ENCODE results near the gene STARD6.
"Not testable (repeated sequence)": the region's sequence is repeated elsewhere in the genome, so short reads cannot be mapped to it uniquely, and the experiment has no call there.

Gene STARD6

DNA sequence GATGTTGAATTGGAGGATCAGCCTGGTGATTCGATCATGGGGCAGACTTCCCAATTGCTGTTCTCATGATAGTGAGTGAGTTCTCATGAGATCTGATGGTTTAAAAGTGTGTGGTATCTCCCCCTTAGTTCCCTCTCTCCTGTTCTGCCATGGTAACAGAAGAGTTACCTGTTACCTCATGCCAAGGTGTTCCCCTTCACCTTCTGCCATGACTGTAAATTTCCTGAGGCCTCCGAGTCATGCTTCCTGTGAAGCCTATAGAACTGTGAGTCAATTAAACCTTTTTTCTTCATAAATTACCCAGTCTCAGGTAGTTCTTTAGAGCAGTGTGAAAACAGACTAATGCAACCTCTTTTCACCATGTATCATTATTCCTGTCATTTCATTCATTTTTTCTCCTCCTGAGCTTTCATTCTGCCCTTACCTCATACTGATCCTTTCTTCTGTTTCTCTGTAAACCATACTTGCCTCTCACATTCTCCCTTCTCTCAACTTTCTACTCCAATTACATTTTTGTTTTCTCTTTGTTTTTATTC lies 22.0 kb downstream of the STARD6 start:
- no peak for DNase-seq

DNA sequence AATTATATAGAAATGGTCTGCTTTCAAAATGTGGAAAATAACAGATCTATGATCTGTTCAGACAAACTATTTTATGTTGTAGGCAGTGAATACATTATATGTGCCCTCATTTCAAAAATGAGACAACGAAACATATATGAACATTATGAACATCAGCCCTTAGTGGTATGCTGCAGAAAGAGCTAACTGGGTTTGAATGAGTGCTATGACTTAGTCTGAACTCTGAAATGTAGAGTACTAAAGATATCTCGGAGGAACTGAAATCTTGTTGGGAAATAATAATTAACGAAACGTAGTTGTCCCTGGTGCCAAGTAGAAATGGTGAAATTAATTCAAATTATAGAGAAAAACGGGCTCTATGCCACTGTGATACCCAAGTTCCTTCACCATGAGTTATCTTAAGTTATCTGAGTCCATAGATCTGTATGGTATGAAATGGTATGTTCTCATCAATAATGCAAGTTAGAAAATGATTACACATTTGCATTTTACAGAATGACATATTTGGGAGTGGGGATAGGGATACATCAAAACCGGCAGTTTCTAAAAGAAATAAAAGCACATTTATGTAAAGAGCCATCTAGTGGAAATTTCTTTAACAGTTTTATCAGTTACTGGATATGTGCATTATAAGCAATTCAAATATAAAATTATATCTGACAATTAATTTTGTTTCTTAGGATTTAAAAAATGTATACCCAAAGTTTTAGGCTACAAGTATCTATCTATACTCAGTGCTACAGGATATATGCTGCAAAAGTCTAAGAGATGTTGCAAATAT lies 26.7 kb downstream of the STARD6 start:
- DNase-seq: no peak

DNA sequence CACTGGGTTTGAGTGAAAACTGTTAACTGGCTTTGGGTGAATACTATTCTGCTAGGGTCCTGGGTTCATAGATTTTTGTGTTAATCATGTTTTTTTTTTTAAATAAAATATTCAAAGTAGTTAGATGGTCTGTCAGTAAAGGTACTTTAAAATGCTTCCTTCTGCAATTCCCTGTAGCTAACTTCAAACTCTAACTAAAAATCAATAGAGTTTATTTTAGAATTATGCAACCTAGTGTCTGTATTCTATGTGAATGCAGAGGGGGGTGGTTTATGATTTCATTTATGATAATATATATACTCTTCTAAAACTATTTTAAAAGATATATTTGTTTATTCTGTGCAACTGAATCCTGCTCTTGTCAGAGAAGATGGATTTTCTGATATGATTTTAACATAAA lies 27.9 kb downstream of the STARD6 start:
- no peak for DNase-seq

DNA sequence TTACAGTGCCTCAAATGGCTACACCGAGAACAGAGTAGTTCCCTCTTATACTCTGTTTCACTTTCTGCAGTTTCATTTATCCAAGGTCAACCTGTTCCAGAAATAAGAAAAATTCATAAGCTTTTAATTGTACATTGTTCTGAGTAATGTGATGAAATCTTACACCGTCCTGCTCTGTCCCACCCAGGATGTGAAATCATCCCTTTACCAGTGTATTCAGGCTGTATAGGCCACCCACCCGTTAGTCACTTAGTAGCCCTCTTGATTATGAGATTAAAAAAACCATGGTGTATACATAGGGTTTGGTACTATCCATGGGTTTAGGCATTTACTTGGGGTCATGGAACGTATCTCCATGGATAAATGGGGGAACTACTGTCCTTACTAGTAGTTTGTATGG lies 29.8 kb downstream of the STARD6 start:
- no peak for DNase-seq

DNA sequence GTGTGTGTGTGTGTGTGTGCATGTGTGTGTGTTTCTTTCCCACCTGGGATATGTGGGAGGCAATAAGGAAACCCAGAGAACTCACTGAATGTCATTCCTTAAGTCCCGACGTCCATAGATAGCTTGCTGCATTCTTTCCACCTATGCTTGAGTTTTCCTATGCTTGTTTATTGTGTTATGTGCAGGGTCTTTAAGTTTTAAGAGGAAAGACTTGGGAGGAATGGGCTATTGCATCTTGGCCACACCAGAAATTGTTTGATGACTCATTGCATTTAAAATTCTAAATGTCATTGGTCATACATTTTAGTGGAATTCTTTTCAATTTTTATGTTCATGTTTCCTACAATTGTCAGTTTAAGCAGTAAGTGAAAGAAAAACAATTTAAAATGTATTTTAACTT lies 33.7 kb downstream of the STARD6 start:
- DNase-seq: no peak

DNA sequence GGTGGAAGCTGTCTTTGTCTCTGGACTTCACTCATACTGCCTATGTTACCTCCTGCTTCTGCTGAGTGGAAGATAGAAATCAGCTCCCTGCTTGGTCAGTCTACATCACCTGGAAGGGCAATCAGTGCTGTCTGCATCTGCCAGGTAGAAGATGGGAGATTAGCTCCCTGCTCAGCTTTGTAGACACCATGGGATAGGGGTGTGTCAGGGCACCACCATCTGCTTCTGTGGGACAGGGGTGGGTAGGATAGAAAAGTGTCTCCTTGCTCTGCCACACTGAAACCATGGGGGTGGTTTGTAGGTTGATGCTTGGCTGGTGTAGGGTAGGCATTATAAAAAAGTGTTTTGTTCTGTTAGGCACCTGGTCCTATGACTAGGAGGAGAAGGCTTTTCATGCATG lies 34.1 kb downstream of the STARD6 start:
- no peak for DNase-seq

DNA sequence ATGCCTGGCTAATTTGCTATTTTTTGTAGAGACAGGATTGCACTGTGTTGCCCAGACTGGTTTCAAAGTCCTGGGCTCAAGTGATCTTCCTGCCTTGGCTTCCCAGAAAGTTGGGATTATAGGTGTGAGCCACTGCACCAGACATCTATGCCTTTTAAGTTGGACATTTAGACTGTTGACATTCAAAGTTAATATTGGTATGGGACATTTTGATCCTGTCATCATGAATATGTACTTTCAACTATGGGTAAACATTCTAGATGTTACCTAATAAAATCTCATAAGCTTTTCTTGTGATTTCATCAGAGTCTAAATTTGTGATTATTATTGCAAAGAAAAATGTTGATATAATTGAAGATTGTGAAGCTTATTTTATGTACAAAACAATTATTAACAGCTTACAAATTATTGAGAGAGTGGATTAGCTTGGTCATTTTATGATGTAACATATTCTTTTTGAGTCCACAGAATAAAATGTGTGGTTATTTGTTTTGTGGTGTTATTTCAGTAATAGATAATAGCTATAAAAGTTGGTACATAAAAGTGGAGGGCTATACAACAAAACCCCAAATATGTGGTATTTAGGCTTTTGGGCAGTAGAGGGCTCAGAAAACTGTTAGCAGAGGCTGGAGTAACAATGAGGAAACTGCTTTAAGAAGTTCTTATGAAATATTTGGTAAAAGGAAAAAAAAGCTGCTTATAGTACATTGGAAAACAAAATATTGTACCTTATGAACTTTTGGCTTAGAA lies 41.4 kb downstream of the STARD6 start:
- peak in 1 of 2 donors; percentile 32 for DNase-seq

DNA sequence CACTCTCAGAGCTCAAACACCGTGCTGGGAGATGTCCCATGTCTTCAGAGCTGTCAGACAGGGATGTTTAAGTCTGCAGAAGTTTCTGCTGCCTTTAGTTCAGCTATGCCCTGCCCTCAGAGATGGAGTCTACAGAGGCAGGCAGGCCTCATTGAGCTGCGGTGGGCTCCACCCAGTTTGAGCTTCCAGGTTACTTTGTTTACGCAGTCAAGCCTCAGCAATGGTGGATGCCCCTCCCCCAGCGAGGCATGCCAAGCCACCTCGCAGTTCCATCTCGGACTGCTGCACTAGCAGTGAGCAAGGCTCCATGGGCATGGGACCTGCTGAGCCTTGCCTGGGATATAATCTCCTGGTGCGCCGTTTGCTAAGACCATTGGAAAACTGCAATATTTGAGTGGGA lies 48.1 kb downstream of the STARD6 start:
- not testable (repeated sequence) for DNase-seq

DNA sequence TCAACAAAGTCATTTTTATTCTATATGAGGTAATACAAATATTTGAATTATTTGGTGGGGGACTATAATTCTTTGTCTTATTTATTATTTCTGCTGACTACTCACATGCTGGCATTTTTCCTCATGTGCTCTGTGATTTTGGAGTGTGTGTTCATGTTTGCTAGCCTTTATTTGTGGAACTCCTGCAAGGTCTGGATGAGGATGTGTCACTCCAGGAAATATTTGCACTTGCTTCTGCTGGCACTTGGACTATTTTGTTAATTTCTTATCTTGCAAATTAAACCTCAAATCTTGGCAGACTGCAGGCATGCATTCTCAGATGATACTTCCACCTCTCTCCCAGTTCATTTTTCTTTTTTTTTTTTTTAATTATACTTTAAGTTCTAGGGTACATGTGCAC lies 54.2 kb downstream of the STARD6 start:
- DNase-seq: no peak

DNA sequence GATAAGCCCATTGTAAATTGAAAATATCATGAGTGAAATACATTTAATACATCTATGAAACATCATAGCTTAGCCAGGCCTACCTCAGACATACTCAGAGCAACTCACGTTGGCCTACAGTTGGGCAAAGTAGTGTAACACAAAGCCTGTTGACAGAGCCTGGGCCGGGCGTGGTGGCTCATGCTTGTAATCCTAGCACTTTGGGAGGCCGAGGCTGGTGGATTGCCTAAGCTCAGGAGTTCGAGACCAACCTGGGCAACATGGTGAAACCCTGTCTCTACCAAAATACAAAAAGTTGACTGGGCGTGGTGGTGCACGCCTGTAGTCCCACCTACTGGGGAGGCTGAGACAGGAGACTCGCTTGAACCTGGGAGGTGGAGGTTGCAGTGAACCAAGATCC lies 58.7 kb downstream of the STARD6 start:
- DNase-seq: not testable (repeated sequence)

DNA sequence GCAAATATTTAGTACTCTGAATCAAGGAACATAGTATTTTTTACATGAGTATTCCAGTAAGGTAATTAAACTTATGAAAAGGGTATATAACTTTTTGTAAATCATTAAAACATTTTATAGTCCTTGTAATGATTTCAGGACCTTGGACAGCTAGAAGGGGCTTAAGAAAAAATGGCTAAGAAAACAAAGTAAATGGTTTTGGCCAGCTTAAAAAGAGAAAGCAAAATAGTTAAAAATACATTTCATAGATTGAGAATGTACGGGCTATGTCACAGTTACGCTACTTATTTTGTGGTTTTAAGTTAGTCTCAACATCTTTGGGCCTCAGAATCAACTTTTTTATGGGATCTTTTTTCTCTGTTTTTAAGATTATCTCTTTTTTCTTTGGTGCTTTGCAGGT lies 61.6 kb downstream of the STARD6 start:
- no peak for DNase-seq

DNA sequence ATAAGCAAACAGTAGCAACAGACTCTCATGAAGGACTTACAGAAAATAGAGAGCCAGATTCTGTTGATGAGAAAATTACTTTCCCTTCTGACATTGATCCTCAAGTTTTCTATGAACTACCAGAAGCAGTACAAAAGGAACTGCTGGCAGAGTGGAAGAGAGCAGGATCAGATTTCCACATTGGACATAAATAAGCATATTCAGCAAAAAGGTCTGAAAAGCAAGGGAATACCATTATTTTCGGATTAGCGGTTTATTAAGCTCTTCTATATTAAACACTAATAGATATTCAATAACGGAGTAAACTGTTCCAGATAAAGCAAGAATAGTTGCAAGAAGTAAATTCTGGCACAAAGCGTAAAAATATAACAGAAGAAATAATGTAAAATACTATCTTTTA lies 63.4 kb downstream of the STARD6 start:
- DNase-seq: no peak

DNA sequence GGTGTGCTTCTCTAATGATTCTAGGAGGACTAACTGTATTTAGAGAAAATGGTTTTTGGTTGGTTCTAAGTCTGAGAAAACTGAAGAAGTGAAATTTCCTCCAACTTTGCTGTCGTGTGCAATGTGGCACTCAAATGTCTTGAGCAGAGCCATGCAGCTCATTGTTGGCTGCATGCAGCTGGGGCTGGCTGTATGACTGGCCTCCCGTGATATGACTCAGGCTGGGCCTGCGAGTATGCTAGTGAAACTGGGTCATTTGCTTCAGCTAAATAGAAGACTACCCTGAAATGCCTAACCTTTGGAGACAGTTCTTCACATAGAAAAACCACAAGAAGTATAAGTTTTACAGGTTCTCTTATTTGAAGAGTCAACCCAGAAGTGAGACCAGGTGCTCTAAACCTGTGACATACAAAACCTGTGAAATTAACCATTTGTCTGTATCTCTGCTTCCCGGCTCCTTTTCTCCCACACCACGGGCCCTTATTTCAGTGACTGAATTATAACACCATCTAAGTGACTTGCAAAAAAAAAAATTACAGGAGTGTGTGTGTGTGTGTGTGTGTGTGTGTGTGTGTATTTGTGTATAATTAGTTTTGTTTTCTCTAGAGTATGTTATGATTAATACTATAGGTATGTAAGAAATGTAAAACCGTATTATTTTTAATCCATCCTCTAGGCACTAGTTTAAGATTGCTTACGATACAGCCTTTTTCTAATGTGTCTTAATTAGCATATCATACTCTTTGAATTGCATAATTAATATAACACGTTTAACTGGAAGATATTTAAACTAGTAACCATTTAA lies 72.5 kb downstream of the STARD6 start:
- DNase-seq: no peak

DNA sequence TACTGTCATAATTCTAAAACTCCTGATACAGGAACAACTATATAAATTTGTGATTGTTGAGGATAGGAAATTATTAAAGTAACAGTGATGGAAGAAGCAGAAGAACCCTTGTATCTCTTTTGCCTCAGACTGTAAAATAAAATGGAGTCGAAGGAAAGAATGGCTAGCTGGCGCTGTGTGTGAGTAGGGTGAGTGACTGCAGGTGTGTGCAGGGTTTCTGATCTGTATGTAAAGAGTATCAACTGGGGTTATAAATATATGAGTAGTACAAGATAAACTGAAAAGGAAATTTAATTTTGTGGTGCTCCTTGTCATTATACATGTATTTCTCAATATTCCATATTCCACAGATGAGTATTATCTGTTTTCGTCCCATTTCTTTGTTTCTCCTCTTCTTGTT lies 73.1 kb downstream of the STARD6 start:
- DNase-seq: no peak

DNA sequence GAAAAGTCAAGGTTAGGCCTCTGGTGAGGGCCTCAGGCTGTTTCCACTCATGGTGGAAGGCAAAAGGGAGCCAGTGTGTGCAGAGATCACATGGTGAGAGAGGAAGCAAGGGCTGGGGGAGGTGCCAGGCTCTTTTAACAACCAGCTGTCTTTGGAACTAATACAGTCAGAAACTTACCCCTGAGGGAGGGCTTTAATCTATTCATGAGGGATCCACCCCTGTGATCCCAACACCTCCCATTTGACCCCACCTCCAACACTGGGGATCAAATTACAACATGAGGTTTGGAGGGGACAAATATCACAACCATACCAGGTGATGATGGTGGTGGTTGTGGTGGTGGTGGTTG lies 77.5 kb downstream of the STARD6 start:
- no peak for DNase-seq

DNA sequence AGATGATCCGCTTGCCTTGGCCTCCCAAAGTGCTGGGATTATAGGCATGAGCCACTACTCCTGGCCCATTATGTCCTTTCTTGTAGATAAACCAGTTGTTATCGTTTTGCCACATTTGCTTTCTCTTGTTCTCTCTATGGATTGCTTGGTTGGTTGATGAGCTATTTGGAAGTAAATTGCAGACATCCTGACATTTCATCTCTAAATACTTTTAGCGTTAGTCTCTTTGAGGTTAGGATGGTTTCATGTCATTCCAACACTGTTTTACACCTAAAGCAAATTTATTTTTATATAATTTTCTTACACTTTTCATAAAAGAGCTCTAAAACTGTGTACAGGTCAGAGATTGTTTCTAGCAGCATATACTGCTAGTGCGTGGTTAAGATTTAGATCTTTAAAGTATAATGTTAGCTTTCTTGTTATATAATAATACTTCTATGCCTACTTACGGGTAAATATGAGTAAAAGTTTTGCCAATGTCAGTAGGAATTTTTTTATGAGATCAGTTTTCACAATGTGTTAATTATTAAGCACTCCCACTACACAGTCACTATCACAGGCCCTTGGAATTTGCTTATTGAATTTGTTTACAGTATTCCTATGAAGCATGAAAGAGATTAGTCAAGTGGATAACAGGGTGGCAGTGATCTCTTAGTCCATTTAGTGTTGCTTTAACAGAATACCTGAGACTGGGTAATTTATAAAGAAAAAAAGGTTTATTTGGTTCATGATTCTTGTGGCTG lies 78.0 kb downstream of the STARD6 start:
- DNase-seq: no peak

DNA sequence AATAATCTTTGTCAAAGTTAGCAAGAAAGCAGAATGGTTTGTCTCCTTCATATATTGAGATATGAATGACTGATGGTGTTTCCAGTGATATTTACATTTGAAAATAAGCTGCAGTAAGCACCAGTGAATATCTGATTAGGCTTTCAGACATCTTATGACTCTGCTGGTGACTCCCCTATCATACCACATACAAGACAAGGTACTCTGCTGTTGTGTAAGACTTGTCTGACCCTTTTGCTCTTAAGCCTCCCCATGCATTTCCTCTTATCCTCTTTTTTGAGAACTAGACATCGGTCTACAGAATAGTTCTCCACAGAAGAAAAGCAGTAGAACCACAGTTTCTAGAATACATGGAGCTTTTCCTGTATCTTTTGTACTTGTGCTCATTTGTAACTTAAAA lies 79.0 kb downstream of the STARD6 start:
- DNase-seq: peak in 1 of 2 donors; percentile 16

DNA sequence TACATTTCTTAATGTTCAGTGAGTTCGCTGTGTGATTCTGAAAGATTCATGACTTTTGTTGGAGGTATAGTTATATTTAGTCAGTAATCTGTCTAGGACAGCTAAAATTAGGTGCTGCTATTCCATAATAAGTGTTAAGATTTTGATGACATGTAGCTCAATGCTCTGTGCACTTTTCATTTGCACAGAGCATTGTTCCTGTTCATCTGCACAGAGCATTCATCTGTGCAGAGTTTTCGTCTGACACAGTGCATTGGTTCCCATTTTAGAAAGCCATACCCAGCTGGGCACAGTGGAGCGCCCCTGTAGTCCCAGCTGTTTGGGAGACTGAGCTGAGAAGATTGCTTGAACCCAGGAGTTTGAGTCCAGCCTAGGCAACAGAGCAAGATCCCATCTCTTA lies 79.8 kb downstream of the STARD6 start:
- no peak for DNase-seq
